Effector CD8-positive, alpha-beta T cell (primary cell): Measurements from ENCODE around the gene LTBP1.

ENCODE experiments used
- DNase-seq: peaks from one replicate; lab custom pipeline; 2025; lab: John Stamatoyannopoulos, UW

The LTBP1 gene

DNA sequence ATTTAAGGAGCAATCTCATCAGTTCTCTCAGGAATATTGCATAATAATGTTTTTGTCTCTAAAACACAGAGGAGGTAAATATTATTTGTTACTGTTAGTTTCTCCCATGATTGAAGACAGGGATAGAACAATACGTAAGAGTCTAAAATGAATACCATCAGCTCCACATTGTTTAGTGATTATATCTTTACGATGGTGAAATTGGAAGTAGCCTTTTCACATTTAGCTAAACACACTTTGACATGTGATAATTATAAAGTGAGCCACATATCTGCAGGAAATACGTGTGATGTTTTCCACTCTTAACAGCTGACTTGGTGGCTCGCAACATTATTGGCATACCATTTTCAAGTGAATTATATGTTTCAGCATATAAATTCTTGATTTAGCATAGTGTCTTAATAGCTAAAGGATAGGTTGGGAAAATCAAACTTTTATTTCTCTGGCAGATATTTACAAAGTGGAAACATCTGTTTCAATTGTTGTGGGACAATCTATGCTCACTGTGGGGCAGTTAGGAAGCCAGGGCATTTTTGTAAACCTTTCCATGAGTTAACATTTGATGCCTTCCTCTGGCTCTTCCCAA is 321.6 kb downstream of the LTBP1 start:
- no peak for DNase-seq

DNA sequence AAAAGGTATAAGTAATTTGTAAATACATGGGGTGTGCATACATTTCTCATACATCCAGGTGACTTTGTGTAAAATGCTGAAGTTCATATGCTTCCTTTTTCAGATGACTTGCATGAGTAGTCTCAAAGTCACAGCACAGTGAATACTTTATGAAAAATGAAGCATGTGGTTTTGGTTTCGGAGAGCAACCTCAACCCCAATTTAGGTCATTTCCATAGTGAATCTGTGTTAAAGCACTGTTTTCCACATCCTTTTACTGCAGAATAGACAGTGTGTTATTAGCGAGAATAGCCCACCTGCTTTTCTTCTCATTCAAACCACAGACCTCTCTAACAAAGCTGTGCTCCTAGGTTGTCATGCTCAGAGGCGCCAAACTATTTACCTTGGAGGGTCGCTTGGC is 325.2 kb downstream of the LTBP1 start:
- DNase-seq: no peak

DNA sequence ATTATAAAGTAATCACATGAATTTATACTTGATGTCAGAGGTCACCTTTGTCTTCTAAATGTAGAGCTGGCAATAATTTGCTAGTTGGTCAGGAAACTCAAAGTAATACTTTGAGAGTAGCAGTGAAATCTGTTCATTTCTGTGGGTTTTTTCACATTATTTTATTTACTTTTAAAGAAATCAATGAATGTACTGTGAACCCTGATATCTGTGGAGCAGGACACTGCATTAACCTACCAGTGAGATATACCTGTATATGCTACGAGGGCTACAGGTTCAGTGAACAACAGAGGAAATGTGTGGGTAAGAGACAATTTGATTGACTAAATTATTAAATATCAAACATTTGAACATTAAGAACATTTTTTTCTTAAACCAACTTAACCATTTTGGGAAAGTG is 326.7 kb downstream of the LTBP1 start:
- no peak for DNase-seq

DNA sequence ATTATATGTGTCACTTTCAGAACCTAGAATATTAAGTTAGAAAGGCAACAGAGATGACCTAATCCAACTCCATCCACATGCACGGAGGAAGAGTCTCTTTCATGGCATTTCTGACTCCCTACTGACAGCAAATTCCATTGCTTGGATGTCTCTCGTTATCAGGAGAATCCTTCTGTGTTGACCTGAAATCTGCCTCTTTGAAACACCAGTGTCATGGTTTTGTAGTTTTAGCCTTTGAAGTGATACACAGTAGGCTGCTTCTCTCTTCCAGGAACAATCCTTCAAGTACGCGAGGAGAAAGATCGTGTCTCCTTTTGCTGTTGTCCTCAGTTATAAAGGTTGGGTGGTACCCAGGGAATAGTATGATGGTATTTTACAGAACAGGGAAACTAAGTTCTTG is 327.8 kb downstream of the LTBP1 start:
- DNase-seq: no peak

DNA sequence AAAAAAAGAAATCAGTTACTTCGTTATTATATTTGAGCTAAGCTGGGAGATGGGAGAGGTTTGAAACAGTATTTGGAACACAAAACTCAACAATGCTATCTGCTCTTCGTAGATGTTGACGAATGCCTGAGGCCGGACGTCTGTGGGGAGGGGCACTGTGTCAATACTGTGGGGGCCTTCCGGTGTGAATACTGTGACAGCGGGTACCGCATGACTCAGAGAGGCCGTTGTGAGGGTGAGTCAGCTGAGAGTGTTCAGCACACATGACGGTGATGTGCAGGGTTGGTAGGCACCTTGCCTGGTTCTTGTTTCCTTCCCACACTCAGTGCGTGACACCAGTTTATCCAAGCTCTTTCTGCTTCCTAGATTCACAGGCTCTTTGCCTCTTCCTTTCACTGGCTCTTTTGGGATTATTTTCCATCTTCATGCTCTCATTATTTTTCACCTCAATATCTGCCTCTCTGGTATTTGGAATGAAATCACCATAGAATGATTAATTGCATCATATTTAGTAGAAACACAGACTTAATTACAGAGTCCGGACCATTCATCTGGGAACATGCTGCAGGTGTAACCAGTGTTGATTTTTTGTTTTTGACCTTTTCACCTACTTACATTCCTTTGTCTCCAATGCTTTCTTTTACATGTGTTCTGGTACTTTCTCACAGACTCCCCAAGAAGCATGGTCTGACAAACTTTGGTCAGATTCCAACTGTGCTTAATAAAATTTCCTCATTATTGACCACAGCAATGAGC is 329.1 kb downstream of the LTBP1 start:
- DNase-seq: peak; percentile 1

DNA sequence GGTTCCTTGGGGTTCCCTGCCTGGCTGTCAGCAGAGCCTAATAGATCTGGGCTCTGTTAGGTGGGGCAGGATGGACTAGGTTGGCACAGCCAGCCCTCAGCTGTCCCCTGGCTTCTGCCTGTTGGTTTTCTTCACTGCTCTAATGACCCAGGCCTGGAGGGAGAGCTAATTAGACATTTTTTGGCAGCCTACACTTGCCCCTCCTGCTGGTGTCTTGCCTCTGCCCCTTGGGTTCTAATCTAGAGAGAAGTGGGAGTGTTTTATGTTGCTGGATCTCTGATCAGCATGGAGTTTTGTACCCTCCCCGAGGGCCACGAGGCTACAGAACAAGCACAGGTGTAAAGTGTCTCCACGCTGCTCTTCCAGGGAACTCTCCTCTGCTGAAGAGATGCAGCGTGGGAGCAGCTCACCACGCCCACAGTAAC is 330.3 kb downstream of the LTBP1 start:
- DNase-seq: no peak

DNA sequence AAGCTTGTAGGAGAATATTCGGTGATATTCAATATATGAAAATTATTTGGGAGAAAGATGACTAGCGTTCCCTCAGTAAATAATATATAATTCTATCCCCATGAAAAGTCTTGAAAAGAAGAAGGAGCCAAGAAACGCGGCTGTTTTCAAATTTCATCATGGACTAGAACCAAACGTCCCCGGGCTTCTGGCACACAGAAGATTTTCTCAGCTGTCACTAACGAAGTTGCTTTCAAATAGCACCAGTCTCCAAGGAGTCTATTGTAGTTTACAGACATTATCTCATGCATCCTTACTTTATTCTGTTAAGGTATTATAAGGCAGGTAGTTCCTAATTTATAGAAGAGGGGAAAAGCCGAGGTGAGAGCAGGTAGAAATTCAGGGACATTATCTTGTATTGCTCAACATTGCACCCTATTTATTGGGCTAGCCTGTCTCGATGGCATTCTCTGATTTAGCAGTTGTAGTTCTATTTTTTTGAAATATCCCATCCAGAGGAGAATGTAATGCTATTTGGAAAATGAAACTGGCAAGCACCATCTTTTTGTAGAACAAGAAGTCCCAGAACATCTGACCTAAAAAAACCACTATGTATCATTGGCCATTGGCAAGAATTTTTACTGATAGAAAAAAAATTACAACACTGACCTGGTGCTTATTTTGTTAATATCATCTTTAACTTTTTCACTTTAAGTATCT is 331.6 kb downstream of the LTBP1 start:
- DNase-seq: no peak

DNA sequence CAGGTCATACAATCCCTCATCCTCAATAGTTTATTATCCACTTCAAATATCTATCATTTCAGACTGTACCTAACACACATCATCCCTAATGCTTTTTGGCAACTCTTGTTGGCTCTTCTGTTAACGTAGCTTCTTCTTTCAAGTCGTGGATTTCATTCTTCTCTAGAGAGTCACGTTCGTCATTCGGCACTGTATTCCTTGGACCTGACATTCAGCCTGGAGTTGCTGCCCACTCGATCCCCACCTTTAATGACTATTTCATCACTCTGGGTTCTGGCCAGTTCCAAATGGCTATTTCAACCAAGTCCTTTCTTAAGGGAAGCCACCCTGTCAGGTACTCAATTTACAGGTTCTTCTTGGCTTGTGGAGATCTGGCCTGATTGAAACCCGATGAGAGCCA is 337.5 kb downstream of the LTBP1 start:
- no peak for DNase-seq

DNA sequence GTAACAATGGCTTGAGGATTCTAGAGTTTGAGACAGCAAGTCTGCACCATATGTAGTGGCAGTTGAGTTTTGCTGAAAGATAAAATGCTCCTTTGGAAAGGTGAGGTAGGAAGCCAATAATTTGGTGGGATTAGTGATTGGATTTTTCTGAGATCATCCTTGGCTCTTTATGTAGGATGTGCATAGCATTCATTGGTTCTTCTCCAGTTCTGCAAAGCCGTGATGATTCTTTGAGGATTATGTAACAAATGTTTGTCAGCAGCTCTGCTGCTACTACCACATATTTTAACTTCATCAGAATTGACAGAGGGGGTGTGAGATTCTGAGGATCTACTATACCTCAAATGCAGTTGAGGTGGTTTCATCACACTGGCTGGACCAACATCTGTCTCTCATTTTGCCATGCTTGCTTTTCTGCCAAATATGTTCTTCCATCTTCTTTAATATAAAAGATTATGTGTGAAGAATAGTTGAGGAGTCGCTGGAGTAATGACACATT is 340.8 kb downstream of the LTBP1 start:
- no peak for DNase-seq

DNA sequence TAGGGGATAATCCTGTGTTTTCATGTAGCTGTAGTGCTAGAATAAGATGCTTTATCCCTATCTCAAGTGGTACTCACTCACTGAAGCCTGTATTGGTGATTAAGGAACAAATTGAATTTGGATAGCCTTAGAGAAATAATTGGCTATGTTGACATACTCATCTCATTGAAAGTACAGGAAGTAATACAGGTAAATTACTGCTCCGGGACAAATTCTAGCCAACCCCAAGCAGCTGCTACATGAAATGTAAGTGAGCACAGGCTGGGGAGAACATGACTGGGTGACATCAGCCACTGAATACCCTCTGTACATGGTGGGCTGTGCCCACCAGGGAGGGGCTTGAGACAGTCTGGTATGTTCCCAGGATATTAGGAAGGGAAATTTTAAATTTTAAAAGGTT is 341.3 kb downstream of the LTBP1 start:
- no peak for DNase-seq

DNA sequence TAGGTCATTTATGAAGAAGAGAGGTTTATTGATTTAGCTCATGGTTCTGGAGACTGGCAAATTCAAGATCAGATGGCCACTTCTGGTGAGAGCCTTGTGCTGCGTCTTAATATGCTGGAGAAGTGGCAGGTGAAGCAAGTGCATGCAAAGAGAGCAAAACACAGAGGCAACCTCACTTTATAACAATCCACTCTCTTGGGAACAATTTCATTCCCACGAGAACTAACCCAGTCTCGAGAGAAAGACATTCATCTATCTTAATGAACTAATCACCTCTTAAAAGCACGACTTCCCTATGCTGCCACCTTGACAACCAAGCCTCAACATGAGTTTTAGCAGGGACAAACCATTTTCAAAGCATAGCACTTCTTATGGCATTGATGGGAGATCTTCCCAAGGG is 343.2 kb downstream of the LTBP1 start:
- DNase-seq: no peak

DNA sequence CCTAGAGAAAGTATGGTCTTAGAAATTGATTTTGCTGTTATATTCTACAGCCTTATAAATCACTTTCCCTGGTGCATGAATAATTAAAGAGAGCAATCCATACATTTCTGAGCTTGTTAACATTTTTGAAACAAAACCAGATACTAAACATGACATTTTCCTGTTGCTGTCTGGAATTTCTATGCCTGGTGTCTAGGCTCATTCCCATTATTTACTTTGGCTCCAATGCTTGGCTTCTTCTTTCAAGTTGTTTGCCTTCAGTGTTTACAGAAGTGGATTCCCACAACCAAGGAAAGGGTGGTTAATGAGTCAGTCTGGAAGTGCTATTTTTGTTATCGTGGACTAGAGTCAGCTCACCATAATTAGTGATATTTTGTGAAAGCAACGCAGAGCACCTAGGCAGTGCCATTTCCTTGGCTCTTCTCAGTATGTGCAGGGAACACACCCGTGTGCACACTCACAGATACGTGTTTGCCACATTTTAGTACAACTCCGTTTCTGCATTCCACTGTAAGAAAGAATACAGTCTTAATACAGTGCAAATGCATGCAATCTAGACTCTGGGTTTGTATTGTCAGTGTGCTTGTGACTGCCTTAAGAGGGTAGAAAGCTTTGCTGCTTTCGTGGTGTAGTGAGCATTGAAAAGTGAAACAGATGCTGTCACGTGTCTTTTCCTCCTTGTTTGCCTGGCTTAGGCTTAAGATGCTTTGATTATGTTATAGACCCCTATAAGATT is 344.7 kb downstream of the LTBP1 start:
- no peak for DNase-seq

DNA sequence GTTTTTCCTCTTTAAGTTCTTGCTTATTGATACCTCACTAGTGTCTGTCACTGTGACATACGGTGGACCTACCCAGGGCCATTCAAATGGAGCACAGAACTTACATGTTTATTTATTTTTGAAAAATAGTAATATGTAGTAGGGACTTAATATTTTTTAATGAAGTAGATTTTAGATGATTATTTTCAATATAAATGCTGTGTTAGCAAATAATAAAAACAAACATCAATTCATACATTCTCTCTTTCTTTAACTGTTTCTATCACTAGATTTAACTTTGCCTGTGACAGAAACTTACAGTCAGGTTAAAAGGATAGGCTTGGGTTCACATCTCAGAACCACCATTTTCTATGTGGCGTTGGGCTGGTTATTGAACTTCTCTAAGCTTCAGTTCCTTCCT is 345.3 kb downstream of the LTBP1 start:
- DNase-seq: no peak

DNA sequence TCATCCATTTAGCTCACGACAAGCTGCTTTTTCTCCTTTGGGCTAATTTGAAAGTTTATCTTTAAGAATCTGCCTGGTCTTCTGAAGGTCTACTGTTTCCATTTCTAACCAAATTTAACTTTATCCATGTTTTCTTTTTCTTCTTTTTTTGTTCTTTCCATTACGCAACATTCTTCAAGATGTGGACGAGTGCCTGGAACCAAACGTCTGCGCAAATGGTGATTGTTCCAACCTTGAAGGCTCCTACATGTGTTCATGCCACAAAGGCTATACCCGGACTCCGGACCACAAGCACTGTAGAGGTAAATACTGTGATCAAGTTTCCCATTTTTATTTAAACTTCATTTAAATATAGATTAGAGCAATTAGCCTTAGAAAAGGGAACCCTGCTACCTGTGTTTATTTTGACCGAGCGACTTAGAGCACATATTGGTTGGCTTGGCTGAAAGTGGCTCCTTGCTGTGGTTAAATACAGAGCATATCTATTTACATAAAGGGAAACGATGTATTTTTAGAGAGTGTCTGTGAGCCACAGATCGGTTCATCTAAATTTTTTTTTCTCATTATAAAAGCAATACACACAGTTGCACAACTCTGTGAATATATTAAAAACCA is 346.3 kb downstream of the LTBP1 start:
- DNase-seq: no peak

DNA sequence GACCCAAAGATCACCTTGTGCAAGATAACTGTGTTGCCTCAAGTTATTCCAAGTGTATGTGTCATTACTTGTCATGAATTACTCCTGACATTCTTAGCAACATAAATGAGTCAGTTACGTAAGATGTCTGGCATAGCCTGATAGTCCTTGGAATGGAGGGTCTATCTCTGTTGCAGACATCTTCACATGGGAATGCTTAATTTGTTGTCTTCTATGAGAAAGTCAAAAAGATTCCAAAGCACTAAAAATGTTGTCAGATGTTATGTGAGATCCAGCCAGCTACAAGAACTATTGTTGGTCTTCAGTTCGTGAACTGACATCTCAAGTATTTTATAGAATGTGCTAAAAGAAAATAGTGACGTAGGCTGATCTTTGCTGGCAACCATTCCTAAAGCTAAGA is 351.5 kb downstream of the LTBP1 start:
- no peak for DNase-seq

DNA sequence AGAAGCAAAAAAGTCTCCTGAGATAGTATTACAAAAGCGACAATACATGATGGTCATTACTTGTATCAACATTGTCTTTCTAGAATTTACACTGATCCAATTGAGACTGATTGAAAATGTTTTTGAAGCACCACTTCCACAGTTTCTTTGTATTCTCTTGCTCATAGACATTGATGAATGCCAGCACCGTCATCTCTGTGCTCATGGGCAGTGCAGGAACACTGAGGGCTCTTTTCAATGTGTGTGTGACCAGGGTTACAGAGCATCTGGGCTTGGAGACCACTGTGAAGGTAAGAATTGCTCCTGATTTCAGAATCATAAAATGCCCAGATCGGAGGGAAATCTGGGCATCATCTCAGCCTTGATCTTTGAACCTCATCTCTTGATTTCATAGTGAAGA is 354.6 kb downstream of the LTBP1 start:
- DNase-seq: no peak

DNA sequence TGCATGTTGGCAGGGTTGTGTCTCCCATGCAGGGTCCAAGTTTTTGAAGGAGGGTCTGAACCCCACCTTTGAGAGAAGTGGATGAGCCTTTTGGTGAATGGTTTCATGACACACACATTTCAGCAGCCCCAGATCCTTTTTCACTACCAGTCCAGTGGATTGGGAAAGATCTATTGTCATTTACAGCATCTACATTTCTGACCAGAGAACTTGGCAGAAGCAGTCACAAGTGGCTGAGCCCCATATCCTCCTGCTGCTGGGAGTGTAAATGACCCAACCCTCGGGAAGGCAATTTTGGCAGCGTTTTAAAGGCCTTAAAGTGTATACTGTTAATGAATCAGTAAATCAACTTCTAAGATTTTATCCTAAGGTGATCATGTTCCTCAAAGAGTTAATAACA is 355.6 kb downstream of the LTBP1 start:
- no peak for DNase-seq

DNA sequence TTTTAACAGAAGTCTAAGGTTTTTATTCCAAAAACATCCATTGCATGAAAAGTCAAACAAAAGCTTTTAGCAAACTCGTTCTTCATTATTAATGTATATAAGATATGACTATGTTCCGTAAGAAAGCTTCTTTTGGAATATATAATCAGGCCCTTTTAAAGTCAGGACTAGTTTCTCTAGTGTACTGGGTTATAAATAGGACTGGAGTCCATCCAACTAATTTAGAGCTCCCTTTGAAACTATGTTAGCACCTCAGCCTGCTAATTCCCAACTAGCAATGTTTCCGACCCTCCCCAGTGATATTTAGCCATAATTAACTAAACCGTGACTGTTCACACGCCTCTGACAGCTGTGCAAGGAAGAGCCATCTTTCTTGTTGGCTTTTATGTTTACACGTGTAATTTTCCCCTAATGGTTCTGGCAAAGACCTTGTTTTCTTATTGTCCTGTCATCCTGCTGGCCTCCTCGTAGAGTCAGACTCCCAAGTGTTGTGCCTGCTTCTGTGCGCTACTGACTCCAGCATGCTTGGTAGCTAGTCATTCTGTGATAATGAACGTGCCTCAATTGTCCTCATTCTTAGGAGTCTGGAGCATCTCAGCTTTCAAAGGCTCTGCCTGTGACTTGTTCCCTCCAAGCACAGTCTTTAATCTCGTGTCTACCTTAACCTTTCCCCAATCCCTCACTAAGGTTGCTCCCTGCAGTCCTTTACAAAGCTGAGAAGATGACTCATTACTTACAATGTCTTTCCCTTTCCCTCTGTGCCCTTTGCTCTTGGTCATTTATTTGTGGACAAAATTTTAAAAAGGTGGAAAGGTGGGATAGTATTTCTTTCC is 357.5 kb downstream of the LTBP1 start:
- no peak for DNase-seq

DNA sequence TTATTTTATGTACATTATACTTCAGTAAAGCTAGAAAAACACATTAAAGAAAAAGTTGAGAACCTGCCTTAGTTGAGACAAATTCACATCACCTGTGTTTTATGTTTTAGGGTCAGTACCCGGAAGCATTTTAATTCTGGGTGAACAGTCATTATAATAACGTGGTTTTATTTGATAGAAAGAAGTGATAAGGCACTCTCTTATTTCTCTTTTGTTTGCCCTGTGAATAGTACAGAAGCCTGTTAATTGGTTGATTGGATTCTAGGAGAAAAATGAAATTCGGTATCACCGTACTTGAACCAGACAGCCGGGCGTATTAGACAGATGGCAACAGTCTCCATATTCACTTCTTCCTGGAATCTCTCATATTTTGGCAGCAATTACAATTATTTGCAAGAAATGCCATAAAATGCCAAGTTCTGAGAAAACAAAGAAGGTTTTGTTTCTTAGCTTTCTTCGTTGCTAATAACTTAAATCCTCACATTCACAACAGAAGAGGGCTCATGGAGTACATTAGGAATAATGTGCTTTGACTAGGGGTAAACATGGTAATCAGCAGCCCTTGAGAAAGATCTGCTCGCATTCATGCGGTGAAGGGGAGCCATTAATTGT is 361.0 kb downstream of the LTBP1 start:
- no peak for DNase-seq

DNA sequence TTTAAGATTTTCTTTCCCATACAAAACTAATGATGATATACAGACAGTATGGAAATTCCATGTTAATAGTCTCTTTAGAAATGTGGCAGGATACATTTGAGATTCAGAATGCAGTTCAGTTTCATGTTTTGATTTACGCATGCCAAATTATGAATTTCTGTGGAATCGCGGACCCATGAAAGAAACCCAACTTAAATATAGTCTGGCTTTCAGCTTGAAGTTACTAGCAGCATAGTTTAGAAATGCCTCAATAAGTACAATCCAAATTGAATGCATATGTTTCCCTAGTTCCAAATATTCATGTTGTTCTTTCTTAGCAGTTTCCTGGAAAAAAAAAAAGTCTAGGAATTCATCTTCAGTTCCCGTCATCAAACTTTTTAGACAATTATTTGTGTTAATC is 365.6 kb downstream of the LTBP1 start:
- no peak for DNase-seq

DNA sequence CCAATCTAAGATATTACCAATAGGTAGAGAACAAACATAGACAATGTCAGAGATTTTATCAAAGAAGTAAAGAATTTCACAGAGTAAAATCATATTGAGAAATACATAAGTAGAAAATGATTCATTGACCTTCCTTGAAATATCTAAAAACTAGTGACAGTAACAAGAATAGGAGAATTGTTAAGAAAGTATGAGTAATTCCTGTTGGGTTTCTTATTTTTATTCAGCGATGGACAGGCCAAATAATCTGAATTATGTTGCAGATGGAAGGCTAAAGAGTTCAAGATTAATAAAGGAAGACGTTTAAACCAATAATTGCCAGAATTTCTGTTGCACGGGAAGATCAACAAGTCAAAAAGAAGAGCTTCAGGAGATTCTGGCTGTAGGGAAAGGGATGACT is 366.3 kb downstream of the LTBP1 start:
- no peak for DNase-seq
